ENCODE data around the gene NRXN3. TPM values are rescaled to one million over a fixed set of nuclear protein-coding genes. Genes with fewer than 3 reads are reported as not detected.
"Not testable (repeated sequence)": the region's sequence is repeated elsewhere in the genome, so short reads cannot be mapped to it uniquely, and the experiment has no call there.

Gene NRXN3
- total RNA-seq, 2 experiments from 2014 or later = not detected

DNA sequence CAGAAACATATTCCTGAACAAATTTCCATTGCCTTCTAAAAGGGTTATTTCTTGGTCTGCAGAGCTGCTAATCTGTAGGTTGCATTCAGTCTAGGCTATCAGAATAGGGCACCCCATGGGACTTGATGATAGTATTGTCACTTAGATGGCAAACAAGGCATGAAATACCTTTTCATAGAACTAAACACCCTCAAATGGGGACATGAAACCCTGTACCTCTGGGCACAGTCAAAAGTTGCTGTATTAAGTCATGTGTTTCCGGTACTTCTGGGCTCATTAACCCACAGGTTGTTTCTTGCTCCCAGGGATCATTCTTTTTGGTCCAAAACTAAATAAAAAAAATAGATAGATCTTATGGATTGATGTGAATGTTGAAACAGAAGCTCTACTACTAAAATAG lies 930.4 kb downstream of the NRXN3 start:
- Mint-ChIP-seq H3K4me1 (no peaks in the 10 kb centered on the region), H3K27me3 (no peaks in the 10 kb centered on the region), H3K9me3 (ENCODE audit: low read depth) (peaks cover 9% of the 10 kb centered on the region), H3K36me3 (no peaks in the 10 kb centered on the region), H3K27ac (no peak overlapping the region), H3K4me3 (no peak overlapping the region)
- no peak for DNase-seq
- no peak for ATAC-seq
- CTCF ChIA-PET = interaction anchor here (0.9 to 1.3 kb wide), 2 partner anchors 167 to 1060 kb away, joined by 3 read pairs; no protein-coding TSS in a partner anchor

GRCh38 chr14:79101388-79101787 lies 931.2 kb downstream of the NRXN3 start:
- CTCF ChIA-PET = interaction anchor here (0.9 to 1.3 kb wide), 2 partner anchors 168 to 1060 kb away, joined by 3 read pairs; no protein-coding TSS in a partner anchor
- no peaks in the 10 kb centered on the region for H3K4me1 Mint-ChIP-seq
- H3K4me3 Mint-ChIP-seq = no peak overlapping the region
- peaks cover 10% of the 10 kb centered on the region for H3K9me3 Mint-ChIP-seq (ENCODE audit: low read depth)
- H3K27ac Mint-ChIP-seq = no peak overlapping the region
- H3K27me3 Mint-ChIP-seq = no peaks in the 10 kb centered on the region
- DNase-seq = no peak
- ATAC-seq = no peak
- no peaks in the 10 kb centered on the region for H3K36me3 Mint-ChIP-seq

GRCh38 chr14:79103764-79104163 lies 933.6 kb downstream of the NRXN3 start:
- no peak overlapping the region for H3K27ac Mint-ChIP-seq
- no peak for ATAC-seq
- no peaks in the 10 kb centered on the region for H3K4me1 Mint-ChIP-seq
- DNase-seq = no peak
- CTCF ChIA-PET = no interaction called here
- H3K4me3 Mint-ChIP-seq = no peak overlapping the region
- peaks cover 8% of the 10 kb centered on the region for H3K9me3 Mint-ChIP-seq (ENCODE audit: low read depth)
- no peaks in the 10 kb centered on the region for H3K36me3 Mint-ChIP-seq
- H3K27me3 Mint-ChIP-seq = no peaks in the 10 kb centered on the region

GRCh38 chr14:79110564-79110963 lies 940.4 kb downstream of the NRXN3 start:
- H3K27me3 Mint-ChIP-seq; H3K4me1 Mint-ChIP-seq; H3K36me3 Mint-ChIP-seq; CTCF ChIA-PET; H3K9me3 Mint-ChIP-seq (ENCODE audit: low read depth); H3K4me3 Mint-ChIP-seq; ATAC-seq; H3K27ac Mint-ChIP-seq; DNase-seq: not testable (repeated sequence)

- ATAC-seq = no peak
- Mint-ChIP-seq H3K4me1 (no peaks in the 10 kb centered on the region), H3K4me3 (no peak overlapping the region), H3K9me3 (ENCODE audit: low read depth) (peaks cover 3% of the 10 kb centered on the region), H3K36me3 (no peaks in the 10 kb centered on the region), H3K27ac (no peak overlapping the region), H3K27me3 (no peaks in the 10 kb centered on the region)
- no peak for DNase-seq
- CTCF ChIA-PET = no interaction called here
These were observed 941.9 kb downstream of the NRXN3 start for GRCh38 chr14:79111987-79112501.

- H3K36me3 Mint-ChIP-seq = no peaks in the 10 kb centered on the region
- H3K27me3 Mint-ChIP-seq = no peaks in the 10 kb centered on the region
- no peaks in the 10 kb centered on the region for H3K4me1 Mint-ChIP-seq
- CTCF ChIA-PET = no interaction called here
- no peak for DNase-seq
- peaks cover 3% of the 10 kb centered on the region for H3K9me3 Mint-ChIP-seq (ENCODE audit: low read depth)
- ATAC-seq = no peak
- H3K27ac Mint-ChIP-seq = no peak overlapping the region
- H3K4me3 Mint-ChIP-seq = no peak overlapping the region
These were observed 947.4 kb downstream of the NRXN3 start for GRCh38 chr14:79117561-79117960.

GRCh38 chr14:79118291-79118690 lies 948.1 kb downstream of the NRXN3 start:
- Mint-ChIP-seq H3K27me3 (no peaks in the 10 kb centered on the region), H3K36me3 (no peaks in the 10 kb centered on the region), H3K27ac (no peak overlapping the region), H3K9me3 (ENCODE audit: low read depth) (peaks cover 3% of the 10 kb centered on the region), H3K4me1 (no peaks in the 10 kb centered on the region), H3K4me3 (no peak overlapping the region)
- DNase-seq = no peak
- ATAC-seq = no peak
- CTCF ChIA-PET = no interaction called here

- CTCF ChIA-PET = no interaction called here
- no peak overlapping the region for H3K27ac Mint-ChIP-seq
- H3K9me3 Mint-ChIP-seq (ENCODE audit: low read depth) = no peaks in the 10 kb centered on the region
- no peaks in the 10 kb centered on the region for H3K4me1 Mint-ChIP-seq
- ATAC-seq (no peak), DNase-seq (no peak)
- no peaks in the 10 kb centered on the region for H3K36me3 Mint-ChIP-seq
- no peak overlapping the region for H3K4me3 Mint-ChIP-seq
- H3K27me3 Mint-ChIP-seq = no peaks in the 10 kb centered on the region
These were observed 964.2 kb downstream of the NRXN3 start for GRCh38 chr14:79134361-79134760.

- ATAC-seq (no peak), DNase-seq (no peak)
- Mint-ChIP-seq H3K4me1 (no peaks in the 10 kb centered on the region), H3K27ac (no peak overlapping the region), H3K27me3 (no peaks in the 10 kb centered on the region), H3K36me3 (no peaks in the 10 kb centered on the region), H3K4me3 (no peak overlapping the region), H3K9me3 (ENCODE audit: low read depth) (no peaks in the 10 kb centered on the region)
- CTCF ChIA-PET = no interaction called here
These were observed 966.2 kb downstream of the NRXN3 start for GRCh38 chr14:79136071-79137044.

- Mint-ChIP-seq H3K4me1 (no peaks in the 10 kb centered on the region), H3K27ac (no peak overlapping the region), H3K36me3 (no peaks in the 10 kb centered on the region), H3K27me3 (no peaks in the 10 kb centered on the region), H3K4me3 (no peak overlapping the region), H3K9me3 (ENCODE audit: low read depth) (no peaks in the 10 kb centered on the region)
- CTCF ChIA-PET = no interaction called here
- ATAC-seq = no peak
- DNase-seq = no peak
These were observed 966.9 kb downstream of the NRXN3 start for GRCh38 chr14:79137045-79137430.

DNA sequence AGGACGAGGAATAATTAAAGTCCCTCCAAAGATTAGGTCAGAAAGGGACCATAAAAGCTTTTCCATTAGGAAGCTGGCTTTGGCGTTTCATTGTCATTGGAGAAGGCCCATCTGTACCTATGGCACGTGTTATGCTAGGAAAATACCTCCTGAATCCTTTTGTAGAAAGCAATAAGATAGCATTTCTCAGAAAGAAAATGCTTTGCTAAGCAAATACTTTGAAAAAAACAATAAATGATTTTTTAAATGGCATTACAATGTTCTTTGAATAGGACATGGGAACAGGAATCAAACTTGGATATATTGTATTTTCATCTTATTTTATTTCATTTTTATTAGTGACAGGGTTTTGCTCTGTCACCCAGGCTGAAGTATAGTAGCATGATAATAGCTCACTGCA lies 967.7 kb downstream of the NRXN3 start:
- Mint-ChIP-seq H3K27me3 (no peaks in the 10 kb centered on the region), H3K27ac (no peak overlapping the region), H3K4me3 (no peak overlapping the region), H3K36me3 (no peaks in the 10 kb centered on the region), H3K4me1 (no peaks in the 10 kb centered on the region), H3K9me3 (ENCODE audit: low read depth) (no peaks in the 10 kb centered on the region)
- no peak for DNase-seq
- CTCF ChIA-PET = no interaction called here
- no peak for ATAC-seq

DNA sequence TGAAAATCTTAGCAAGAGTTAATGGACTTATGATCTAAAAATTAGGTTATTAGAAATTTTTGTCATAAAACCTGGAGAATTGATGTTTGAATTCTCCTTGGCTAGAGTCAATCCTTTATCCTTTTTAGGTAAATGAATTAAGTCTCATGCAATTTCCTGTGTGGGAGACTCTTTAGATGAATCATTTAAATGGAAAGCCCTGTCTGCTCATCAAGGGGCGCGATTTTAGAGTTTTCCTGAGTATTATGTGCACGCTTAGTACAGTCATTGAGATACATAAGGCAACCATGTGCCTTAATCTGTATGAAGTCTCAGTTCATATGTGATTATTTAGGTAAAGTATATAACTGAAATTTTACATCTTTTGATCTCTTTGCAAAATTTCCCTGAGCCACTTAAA lies 974.7 kb downstream of the NRXN3 start:
- no peaks in the 10 kb centered on the region for H3K36me3 Mint-ChIP-seq
- CTCF ChIA-PET = no interaction called here
- ATAC-seq (no peak), DNase-seq (no peak)
- H3K27ac Mint-ChIP-seq = no peak overlapping the region
- H3K4me3 Mint-ChIP-seq = no peak overlapping the region
- no peaks in the 10 kb centered on the region for H3K4me1 Mint-ChIP-seq
- H3K9me3 Mint-ChIP-seq (ENCODE audit: low read depth) = peaks cover 8% of the 10 kb centered on the region
- H3K27me3 Mint-ChIP-seq = no peaks in the 10 kb centered on the region

DNA sequence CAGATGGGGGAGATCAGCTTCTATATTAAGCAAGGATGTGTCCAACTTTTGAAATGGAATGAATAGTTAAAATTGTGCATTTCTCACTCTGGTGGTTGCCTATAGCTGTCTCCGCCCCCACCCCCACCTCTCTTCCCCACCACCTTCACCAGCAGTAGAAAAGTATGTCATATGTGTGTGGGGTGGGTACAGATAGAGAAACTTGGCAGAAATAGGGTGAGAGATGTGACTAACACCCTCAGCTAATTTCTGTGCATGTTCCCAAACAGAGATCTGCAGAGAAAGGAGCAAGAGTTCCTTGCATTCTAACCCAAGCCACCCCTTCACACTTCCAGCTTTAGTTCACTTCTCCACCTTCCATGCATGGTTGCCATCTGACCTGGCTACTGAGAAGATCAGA lies 980.1 kb downstream of the NRXN3 start:
- CTCF ChIA-PET = no interaction called here
- no peak overlapping the region for H3K4me3 Mint-ChIP-seq
- DNase-seq = no peak
- no peaks in the 10 kb centered on the region for H3K4me1 Mint-ChIP-seq
- no peak overlapping the region for H3K27ac Mint-ChIP-seq
- peaks cover 3% of the 10 kb centered on the region for H3K9me3 Mint-ChIP-seq (ENCODE audit: low read depth)
- H3K27me3 Mint-ChIP-seq = no peaks in the 10 kb centered on the region
- no peaks in the 10 kb centered on the region for H3K36me3 Mint-ChIP-seq
- no peak for ATAC-seq

DNA sequence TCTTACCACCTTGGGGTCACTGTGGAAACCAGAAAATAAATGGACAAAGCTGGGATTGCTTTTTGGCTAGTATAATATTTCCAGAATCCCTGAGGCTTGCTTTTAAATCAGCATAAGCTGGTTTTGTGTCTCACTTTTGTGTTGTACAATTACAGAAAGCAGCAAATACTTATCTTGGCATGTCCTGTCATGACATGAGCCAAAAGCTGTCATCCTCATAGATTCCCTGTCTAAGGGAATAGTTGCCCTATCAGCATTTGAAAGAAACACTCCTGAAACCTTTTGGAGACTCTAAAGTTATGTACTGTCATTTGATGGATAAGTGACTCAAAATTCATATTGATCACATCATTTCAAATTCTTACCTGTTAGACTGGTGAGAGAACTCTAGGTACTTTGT lies 987.2 kb downstream of the NRXN3 start:
- H3K4me1 Mint-ChIP-seq = no peaks in the 10 kb centered on the region
- H3K9me3 Mint-ChIP-seq (ENCODE audit: low read depth) = peaks cover 3% of the 10 kb centered on the region
- no peak overlapping the region for H3K27ac Mint-ChIP-seq
- no peaks in the 10 kb centered on the region for H3K27me3 Mint-ChIP-seq
- ATAC-seq (no peak), DNase-seq (no peak)
- H3K4me3 Mint-ChIP-seq = no peak overlapping the region
- CTCF ChIA-PET = no interaction called here
- no peaks in the 10 kb centered on the region for H3K36me3 Mint-ChIP-seq

Measured in activated CD8-positive, alpha-beta memory T cell treated with anti-CD3 and anti-CD28 coated beads, Interleukin-2, amount 10 ng/mL, durations not matched to agents 7 days and 5 days (primary cell).